ENCODE results near the gene KRTAP2-2.

The KRTAP2-2 gene

GRCh38 chr17:41013606-41014005 is 41.4 kb downstream of the KRTAP2-2 start:
- H3K4me2 ChIP-seq (ENCODE audit: low read length): no peak overlapping the region
- H3K4ac ChIP-seq (ENCODE audit: low read depth, low read length): no peak overlapping the region
- H3K23ac ChIP-seq (ENCODE audit: low read length): no peak overlapping the region
- no peak overlapping the region for H2BK5ac ChIP-seq (ENCODE audit: low read depth, low read length, poor library complexity)
- no peak overlapping the region for H4K91ac ChIP-seq (ENCODE audit: low read depth, low read length)
- no CpG with 5 or more reads among the region's 1 CpG for WGBS (ENCODE audit: extremely low coverage, insufficient coverage, insufficient read length)
- no peak overlapping the region for H3K9ac ChIP-seq (ENCODE audit: low read length)
- no peak overlapping the region for H3K27ac ChIP-seq (ENCODE audit: low read depth, low read length)
- no peak overlapping the region for H3K18ac ChIP-seq (ENCODE audit: low read length)
- H3K79me2 ChIP-seq (ENCODE audit: control insufficient read depth, insufficient read depth, low read length, poor library complexity): no peaks in the 10 kb centered on the region
- no peak overlapping the region for H2BK120ac ChIP-seq (ENCODE audit: insufficient read depth, low read length, poor library complexity)
- no peak for DNase-seq
- no peak overlapping the region for H3K4me3 ChIP-seq (ENCODE audit: low read depth, low read length)
- H3K4me1 ChIP-seq (ENCODE audit: control insufficient read depth in 1 of 2, insufficient read depth in 2 of 2, low read length in 2 of 2): peaks cover 4% of the 10 kb centered on the region in 2 experiments
- no peaks in the 10 kb centered on the region for H3K9me3 ChIP-seq (ENCODE audit: insufficient read depth, low read depth, low read length)
- H4K12ac ChIP-seq (ENCODE audit: low read depth, low read length): no peak overlapping the region
- H3K79me1 ChIP-seq (ENCODE audit: low read length): peaks cover 2% of the 10 kb centered on the region
- H2BK12ac ChIP-seq (ENCODE audit: low read length): no peak overlapping the region
- H3K14ac ChIP-seq (ENCODE audit: low read length): no peak overlapping the region
- H3K27me3 ChIP-seq (ENCODE audit: insufficient read depth, low read length): no peaks in the 10 kb centered on the region
- H2AFZ ChIP-seq (ENCODE audit: insufficient read depth, low read length, poor library complexity): no peak overlapping the region
- no peak overlapping the region for H4K8ac ChIP-seq (ENCODE audit: low read depth, low read length)
- H2AK5ac ChIP-seq (ENCODE audit: low read length): no peak overlapping the region
- H3K36me3 ChIP-seq (ENCODE audit: control insufficient read depth in 1 of 2, insufficient read depth in 2 of 2, low read length in 2 of 2): no peaks in the 10 kb centered on the region

DNA sequence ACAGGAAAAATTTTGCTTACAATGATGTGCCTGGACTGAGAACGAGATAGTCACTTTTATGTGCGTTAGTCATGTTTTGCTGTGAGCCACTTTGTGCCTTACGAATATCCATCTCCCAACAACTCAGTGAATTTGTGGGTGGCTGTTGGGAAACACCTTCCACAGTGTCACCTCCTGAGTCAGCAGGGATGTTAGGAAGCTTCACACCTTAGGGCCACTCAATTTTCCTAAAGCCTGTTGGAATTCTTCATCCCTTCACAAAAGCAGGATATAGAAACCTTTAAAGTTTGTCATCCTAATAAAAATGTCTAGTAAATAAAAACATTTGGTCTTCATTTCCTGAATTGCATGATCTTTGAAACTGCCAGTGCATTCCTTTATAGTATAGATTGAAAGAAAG is 41.8 kb downstream of the KRTAP2-2 start:
- Histone ChIP-seq H3K4me3 (ENCODE audit: low read depth, low read length) (no peak overlapping the region), H3K4me1 (ENCODE audit: control insufficient read depth in 1 of 2, insufficient read depth in 2 of 2, low read length in 2 of 2) (peaks cover 4% of the 10 kb centered on the region in 2 experiments), H3K18ac (ENCODE audit: low read length) (no peak overlapping the region), H3K4ac (ENCODE audit: low read depth, low read length) (no peak overlapping the region), H2AFZ (ENCODE audit: insufficient read depth, low read length, poor library complexity) (no peak overlapping the region), H2BK12ac (ENCODE audit: low read length) (no peak overlapping the region), H2BK120ac (ENCODE audit: insufficient read depth, low read length, poor library complexity) (no peak overlapping the region), H3K9me3 (ENCODE audit: insufficient read depth, low read depth, low read length) (no peaks in the 10 kb centered on the region), H2BK5ac (ENCODE audit: low read depth, low read length, poor library complexity) (no peak overlapping the region), H3K27ac (ENCODE audit: low read depth, low read length) (no peak overlapping the region), H3K14ac (ENCODE audit: low read length) (no peak overlapping the region), H4K8ac (ENCODE audit: low read depth, low read length) (no peak overlapping the region), H4K12ac (ENCODE audit: low read depth, low read length) (no peak overlapping the region), H3K4me2 (ENCODE audit: low read length) (no peak overlapping the region), H3K79me1 (ENCODE audit: low read length) (peaks cover 2% of the 10 kb centered on the region), H2AK5ac (ENCODE audit: low read length) (no peak overlapping the region), H3K27me3 (ENCODE audit: insufficient read depth, low read length) (no peaks in the 10 kb centered on the region), H4K91ac (ENCODE audit: low read depth, low read length) (no peak overlapping the region), H3K9ac (ENCODE audit: low read length) (no peak overlapping the region), H3K23ac (ENCODE audit: low read length) (no peak overlapping the region), H3K36me3 (ENCODE audit: control insufficient read depth in 1 of 2, insufficient read depth in 2 of 2, low read length in 2 of 2) (no peaks in the 10 kb centered on the region), H3K79me2 (ENCODE audit: control insufficient read depth, insufficient read depth, low read length, poor library complexity) (no peaks in the 10 kb centered on the region)
- no peak for DNase-seq
- WGBS (ENCODE audit: extremely low coverage, insufficient coverage, insufficient read length): no CpG with 5 or more reads among the region's 3 CpGs

GRCh38 chr17:41012326-41013120 is 42.5 kb downstream of the KRTAP2-2 start:
- H2BK5ac ChIP-seq (ENCODE audit: low read depth, low read length, poor library complexity): no peak overlapping the region
- WGBS (ENCODE audit: extremely low coverage, insufficient coverage, insufficient read length): no CpG with 5 or more reads among the region's 6 CpGs

GRCh38 chr17:41010441-41010840 is 44.6 kb downstream of the KRTAP2-2 start:
- Histone ChIP-seq H2AFZ (ENCODE audit: insufficient read depth, low read length, poor library complexity) (no peak overlapping the region), H3K4me3 (ENCODE audit: low read depth, low read length) (no peak overlapping the region), H4K91ac (ENCODE audit: low read depth, low read length) (no peak overlapping the region), H3K36me3 (ENCODE audit: control insufficient read depth in 1 of 2, insufficient read depth in 2 of 2, low read length in 2 of 2) (no peaks in the 10 kb centered on the region), H3K14ac (ENCODE audit: low read length) (no peak overlapping the region), H3K79me2 (ENCODE audit: control insufficient read depth, insufficient read depth, low read length, poor library complexity) (no peaks in the 10 kb centered on the region), H2BK5ac (ENCODE audit: low read depth, low read length, poor library complexity) (no peak overlapping the region), H2BK120ac (ENCODE audit: insufficient read depth, low read length, poor library complexity) (no peak overlapping the region), H3K4ac (ENCODE audit: low read depth, low read length) (no peak overlapping the region), H4K12ac (ENCODE audit: low read depth, low read length) (no peak overlapping the region), H3K9ac (ENCODE audit: low read length) (no peak overlapping the region), H3K27ac (ENCODE audit: low read depth, low read length) (no peak overlapping the region), H3K18ac (ENCODE audit: low read length) (no peak overlapping the region), H3K4me1 (ENCODE audit: control insufficient read depth in 1 of 2, insufficient read depth in 2 of 2, low read length in 2 of 2) (peaks cover 4% of the 10 kb centered on the region in 2 experiments), H3K4me2 (ENCODE audit: low read length) (no peak overlapping the region), H2AK5ac (ENCODE audit: low read length) (no peak overlapping the region), H3K23ac (ENCODE audit: low read length) (no peak overlapping the region), H3K9me3 (ENCODE audit: insufficient read depth, low read depth, low read length) (no peaks in the 10 kb centered on the region), H3K27me3 (ENCODE audit: insufficient read depth, low read length) (no peaks in the 10 kb centered on the region), H4K8ac (ENCODE audit: low read depth, low read length) (no peak overlapping the region), H2BK12ac (ENCODE audit: low read length) (no peak overlapping the region), H3K79me1 (ENCODE audit: low read length) (peaks cover 2% of the 10 kb centered on the region)
- no peak for DNase-seq

More at GRCh38 chr17:41012326-41013120, 42.5 kb downstream of the KRTAP2-2 start:
- Histone ChIP-seq H2AFZ (ENCODE audit: insufficient read depth, low read length, poor library complexity) (no peak overlapping the region), H3K4me2 (ENCODE audit: low read length) (no peak overlapping the region), H3K4me1 (ENCODE audit: control insufficient read depth in 1 of 2, insufficient read depth in 2 of 2, low read length in 2 of 2) (peaks cover 4% of the 10 kb centered on the region in 2 experiments), H2BK120ac (ENCODE audit: insufficient read depth, low read length, poor library complexity) (no peak overlapping the region), H3K18ac (ENCODE audit: low read length) (no peak overlapping the region), H3K23ac (ENCODE audit: low read length) (no peak overlapping the region), H3K9ac (ENCODE audit: low read length) (no peak overlapping the region), H4K12ac (ENCODE audit: low read depth, low read length) (no peak overlapping the region), H4K91ac (ENCODE audit: low read depth, low read length) (no peak overlapping the region), H3K9me3 (ENCODE audit: insufficient read depth, low read depth, low read length) (no peaks in the 10 kb centered on the region), H4K8ac (ENCODE audit: low read depth, low read length) (no peak overlapping the region), H3K4ac (ENCODE audit: low read depth, low read length) (no peak overlapping the region), H2BK12ac (ENCODE audit: low read length) (no peak overlapping the region), H3K14ac (ENCODE audit: low read length) (no peak overlapping the region), H3K79me2 (ENCODE audit: control insufficient read depth, insufficient read depth, low read length, poor library complexity) (no peaks in the 10 kb centered on the region), H3K4me3 (ENCODE audit: low read depth, low read length) (no peak overlapping the region), H2AK5ac (ENCODE audit: low read length) (no peak overlapping the region), H3K79me1 (ENCODE audit: low read length) (peaks cover 2% of the 10 kb centered on the region), H3K27me3 (ENCODE audit: insufficient read depth, low read length) (no peaks in the 10 kb centered on the region), H3K36me3 (ENCODE audit: control insufficient read depth in 1 of 2, insufficient read depth in 2 of 2, low read length in 2 of 2) (no peaks in the 10 kb centered on the region), H3K27ac (ENCODE audit: low read depth, low read length) (no peak overlapping the region)
- no peak for DNase-seq
